Liver (tissue), 9 donors: ENCODE results near the gene SPINK6. TPM values are rescaled to one million over a fixed set of nuclear protein-coding genes. Genes with fewer than 3 reads are reported as not detected.

Source experiments
- DNase-seq: peaks from one replicate; pipeline ENCODE4 v3.0.0-alpha.2; 2017; ENCODE audit warnings: low spot score
- H3K27ac ChIP-seq, 2 donors: one replicate each; pipeline ENCODE4 v1.7.0; 2013; ENCODE audit warnings: inconsistent platforms in 2 of 2, low read length in 2 of 2, control low read depth in 1 of 2, low read depth in 1 of 2, mild to moderate bottlenecking in 1 of 2
- H3K27me3 ChIP-seq, 4 donors: one replicate each; pipeline versions ENCODE4 v1.6.1 to v1.7.0; 2013; ENCODE audit warnings: low read length in 3 of 4, inconsistent platforms in 1 of 4, mild to moderate bottlenecking in 1 of 4, moderate library complexity in 1 of 4; ENCODE audit not compliant: control insufficient read depth in 4 of 4, insufficient read depth in 4 of 4
- H3K36me3 ChIP-seq, 4 donors: one replicate each; pipeline versions ENCODE4 v1.6.1 to v1.7.0; 2013; ENCODE audit warnings: low read length in 3 of 4, mild to moderate bottlenecking in 3 of 4, low read depth in 1 of 4, moderate library complexity in 1 of 4; ENCODE audit not compliant: control insufficient read depth in 4 of 4, insufficient read depth in 3 of 4
- H3K4me1 ChIP-seq, 4 donors: one replicate each; pipeline versions ENCODE4 v1.6.1 to v1.7.0; 2013; ENCODE audit warnings: low read length in 3 of 4, mild to moderate bottlenecking in 3 of 4, moderate library complexity in 1 of 4; ENCODE audit not compliant: control insufficient read depth in 4 of 4, insufficient read depth in 4 of 4
- H3K4me3 ChIP-seq, 3 donors: one replicate each; pipeline versions ENCODE4 v1.6.1 to v1.7.0; 2013; ENCODE audit warnings: low read length in 3 of 3, control low read depth in 1 of 3, low read depth in 1 of 3, mild to moderate bottlenecking in 1 of 3
- H3K9ac ChIP-seq, 2 donors: one replicate each; pipeline ENCODE4 v1.7.0; 2013; ENCODE audit warnings: low read length in 2 of 2, mild to moderate bottlenecking in 2 of 2, moderate library complexity in 2 of 2, control low read depth in 1 of 2, low read depth in 1 of 2
- H3K9me3 ChIP-seq, 4 donors: one replicate each; pipeline versions ENCODE4 v1.6.1 to v1.7.0; 2013; ENCODE audit warnings: low read length in 3 of 4; ENCODE audit not compliant: control insufficient read depth in 4 of 4
- ATF3 ChIP-seq: IDR thresholded peaks from 2 replicates; pipeline ENCODE4 v1.6.1; 2016; ENCODE audit warnings: antibody characterized with exemption
- EGR1 ChIP-seq, 2 donors: IDR thresholded peaks; 2 replicates each; pipeline ENCODE4 v1.6.1; 2016 to 2018; ENCODE audit warnings: antibody characterized with exemption in 2 of 2, low read depth in 2 of 2
- FOXA1 ChIP-seq: IDR thresholded peaks from 2 replicates; pipeline ENCODE4 v1.6.1; 2016; ENCODE audit warnings: antibody characterized with exemption
- GABPA ChIP-seq, 2 donors: IDR thresholded peaks in 1 of 2; conservative IDR thresholded peaks in 1 of 2; 2 replicates each; pipeline ENCODE4 v1.6.1; 2016; ENCODE audit warnings: antibody characterized with exemption in 2 of 2, mild to moderate bottlenecking in 1 of 2, moderate library complexity in 1 of 2
- HNF4A ChIP-seq, 2 donors: conservative IDR thresholded peaks; 2 replicates each; pipeline ENCODE4 v1.6.1; 2016; ENCODE audit warnings: antibody characterized with exemption in 2 of 2, mild to moderate bottlenecking in 2 of 2
- HNF4G ChIP-seq: IDR thresholded peaks from 2 replicates; pipeline ENCODE4 v1.6.1; 2016; ENCODE audit warnings: antibody characterized with exemption
- JUND ChIP-seq, 2 donors: IDR thresholded peaks; 2 replicates each; pipeline ENCODE4 v1.6.1; 2016; ENCODE audit warnings: antibody characterized with exemption in 2 of 2
- NR2F2 ChIP-seq: IDR thresholded peaks from 2 replicates; pipeline ENCODE4 v1.6.1; 2016; ENCODE audit warnings: antibody characterized with exemption
- RAD21 ChIP-seq, 2 donors: IDR thresholded peaks; 2 replicates each; pipeline ENCODE4 v1.6.1; 2016; ENCODE audit warnings: antibody characterized with exemption in 2 of 2, mild to moderate bottlenecking in 2 of 2
- REST ChIP-seq: IDR thresholded peaks from 2 replicates; pipeline ENCODE4 v1.6.1; 2016; ENCODE audit warnings: antibody characterized with exemption, mild to moderate bottlenecking
- RXRA ChIP-seq, 2 donors: IDR thresholded peaks; 2 replicates each; pipeline ENCODE4 v1.6.1; 2017 to 2018; ENCODE audit warnings: antibody characterized with exemption in 2 of 2, mild to moderate bottlenecking in 1 of 2
- SP1 ChIP-seq: IDR thresholded peaks from 2 replicates; pipeline ENCODE4 v1.6.1; 2018; ENCODE audit warnings: antibody characterized with exemption, mild to moderate bottlenecking
- TAF1 ChIP-seq: conservative IDR thresholded peaks from 2 replicates; pipeline ENCODE4 v1.6.1; 2016; ENCODE audit warnings: antibody characterized with exemption, mild to moderate bottlenecking
- YY1 ChIP-seq: IDR thresholded peaks from 2 replicates; pipeline ENCODE4 v1.6.1; 2016; ENCODE audit warnings: antibody characterized with exemption, mild to moderate bottlenecking
- ZBTB33 ChIP-seq: IDR thresholded peaks from 2 replicates; pipeline ENCODE4 v1.6.1; 2016; ENCODE audit warnings: antibody characterized with exemption
- WGBS: extraction: QIAGEN DNeasy Blood & Tissue Kit; methylation state at CpG from one replicate; pipeline ENCODE4 v1.1.7; 2013; 5-methylcytosine and 5-hydroxymethylcytosine counted together
- polyA plus RNA-seq, 2 donors: library from polyadenylated mRNA; stranded (reverse) in 1 of 2; unstranded in 1 of 2; fragments of 200-250 nt in 1 of 2; fragments of >200 nt in 1 of 2; fragmentation: Nextera tagmentation in 1 of 2; extraction: Ambion mirVana in 1 of 2; gene quantifications; one replicate each; pipeline versions ENCODE4 v1.2.1 to v1.2.3, GENCODE V29; 2013 to 2015
- total RNA-seq, 2 donors: library from RNA; depleted of rRNA; stranded (reverse); fragments of >200 nt; gene quantifications; one replicate each; pipeline ENCODE4 v1.2.3, GENCODE V29; 2014
- donor health status: healthy.
- donor health status: healthy.
- donor health status: healthy.
- donor health status: healthy.
- donor health status: healthy.

SPINK6 gene
- total and polyA plus RNA-seq, 4 donors, result not detected

GRCh38 chr5:148162038-148162437 lies 40.8 kb upstream of the SPINK6 start:
- no peak for TF ChIP-seq HNF4A (conservative IDR thresholded peaks at IDR 0.05)
- no peak for TF ChIP-seq EGR1 (IDR thresholded peaks at IDR 0.05; ENCODE audit: low read depth in 2 of 2)
- TF ChIP-seq HNF4G, result no peak
- TF ChIP-seq REST, result no peak
- TF ChIP-seq NR2F2, result no peak
- no peak for TF ChIP-seq RXRA (IDR thresholded peaks at IDR 0.05)
- TF ChIP-seq JUND (IDR thresholded peaks at IDR 0.05), result no peak
- no peak for TF ChIP-seq GABPA (IDR thresholded peaks at IDR 0.05 in 1 of 2, conservative IDR thresholded peaks at IDR 0.05 in 1 of 2)
- TF ChIP-seq SP1, result no peak
- H3K27me3 ChIP-seq, result no peaks in the 10 kb centered on the region
- H3K36me3 ChIP-seq, result no peaks in the 10 kb centered on the region
- no peaks in the 10 kb centered on the region for H3K4me1 ChIP-seq
- no peaks in the 10 kb centered on the region for H3K9me3 ChIP-seq
- H3K4me3 ChIP-seq, result no peak overlapping the region
- DNase-seq, result no peak
- H3K9ac ChIP-seq, result no peak overlapping the region
- H3K27ac ChIP-seq, result no peak overlapping the region
- 92% methylated on average over 1 of the region's 1 CpG for WGBS

GRCh38 chr5:148163345-148163744 lies 39.5 kb upstream of the SPINK6 start:
- no peaks in the 10 kb centered on the region for H3K27me3 ChIP-seq
- no peak for DNase-seq
- no peak overlapping the region for H3K9ac ChIP-seq
- 96% methylated on average over 1 of the region's 1 CpG for whole genome bisulfite sequencing
- H3K36me3 ChIP-seq, result no peaks in the 10 kb centered on the region
- H3K4me3 ChIP-seq, result no peak overlapping the region
- TF ChIP-seq ZBTB33 (no peak), YY1 (no peak), EGR1 (IDR thresholded peaks at IDR 0.05; ENCODE audit: low read depth in 2 of 2) (no peak), GABPA (IDR thresholded peaks at IDR 0.05 in 1 of 2, conservative IDR thresholded peaks at IDR 0.05 in 1 of 2) (no peak), HNF4A (conservative IDR thresholded peaks at IDR 0.05) (no peak)
- H3K27ac ChIP-seq, result no peak overlapping the region
- H3K9me3 ChIP-seq, result no peaks in the 10 kb centered on the region
- H3K4me1 ChIP-seq, result no peaks in the 10 kb centered on the region

- Histone ChIP-seq H3K9ac (no peak overlapping the region), H3K4me1 (no peaks in the 10 kb centered on the region), H3K4me3 (no peak overlapping the region), H3K27me3 (no peaks in the 10 kb centered on the region), H3K27ac (no peak overlapping the region), H3K9me3 (no peaks in the 10 kb centered on the region), H3K36me3 (no peaks in the 10 kb centered on the region)
- WGBS, result 89% methylated on average over 4 of the region's 4 CpGs
- DNase-seq, result no peak
- TF ChIP-seq HNF4A (conservative IDR thresholded peaks at IDR 0.05), result no peak
- no peak for TF ChIP-seq REST
- TF ChIP-seq ZBTB33, result no peak
- no peak for TF ChIP-seq ATF3
- no peak for TF ChIP-seq FOXA1
- TF ChIP-seq GABPA (IDR thresholded peaks at IDR 0.05 in 1 of 2, conservative IDR thresholded peaks at IDR 0.05 in 1 of 2), result no peak
- TF ChIP-seq TAF1, result no peak
- no peak for TF ChIP-seq EGR1 (IDR thresholded peaks at IDR 0.05; ENCODE audit: low read depth in 2 of 2)
- TF ChIP-seq SP1, result no peak
- no peak for TF ChIP-seq RAD21 (IDR thresholded peaks at IDR 0.05)
- no peak for TF ChIP-seq YY1
- TF ChIP-seq NR2F2, result no peak
Measured at GRCh38 chr5:148166550-148167283, 36.1 kb upstream of the SPINK6 start.
